Measurements from ENCODE around the gene HTR4. TPM values are rescaled to one million over a fixed set of nuclear protein-coding genes. Genes with fewer than 3 reads are reported as not detected.
A peak's percentile ranks its signal among the peaks of the same experiment; 100 is the strongest.

Gene HTR4
- total RNA-seq, 4 donors from 2014 or later = 0.34 to 1.6 TPM; not detected in 2

- no peaks in the 10 kb centered on the region for H3K4me1 ChIP-seq
- no peak overlapping the region for H3K27ac ChIP-seq
- WGBS = 64% methylated on average over 4 of the region's 4 CpGs
- TF ChIP-seq POLR2A (IDR thresholded peaks at IDR 0.05) = no peak
- TF ChIP-seq POLR2AphosphoS5 (IDR thresholded peaks at IDR 0.05) = no peak
- no peak for TF ChIP-seq CTCF (IDR thresholded peaks at IDR 0.05)
- no peak for TF ChIP-seq EP300 (IDR thresholded peaks at IDR 0.05)
- no peak overlapping the region for H3K4me3 ChIP-seq
- H3K36me3 ChIP-seq = no peaks in the 10 kb centered on the region
- no peaks in the 10 kb centered on the region for H3K27me3 ChIP-seq
- no peaks in the 10 kb centered on the region for H3K9me3 ChIP-seq
- DNase-seq (ENCODE audit: low spot score in 2 of 2) = no peak
Measured at GRCh38 chr5:148465381-148466235, 188.7 kb downstream of the HTR4 start.

GRCh38 chr5:148459669-148460068 is 194.7 kb downstream of the HTR4 start:
- 78% methylated on average over 1 of the region's 1 CpG for WGBS
- Histone ChIP-seq H3K9me3 (no peaks in the 10 kb centered on the region), H3K27me3 (no peaks in the 10 kb centered on the region)

GRCh38 chr5:148458036-148458888 is 196.1 kb downstream of the HTR4 start:
- WGBS = 86% methylated on average over 3 of the region's 3 CpGs

More at GRCh38 chr5:148459669-148460068, 194.7 kb downstream of the HTR4 start:
- Histone ChIP-seq H3K4me3 (no peak overlapping the region), H3K36me3 (no peaks in the 10 kb centered on the region), H3K27ac (no peak overlapping the region), H3K4me1 (no peaks in the 10 kb centered on the region)
- TF ChIP-seq EP300 (IDR thresholded peaks at IDR 0.05) (no peak), POLR2A (IDR thresholded peaks at IDR 0.05) (no peak), POLR2AphosphoS5 (IDR thresholded peaks at IDR 0.05) (no peak), CTCF (IDR thresholded peaks at IDR 0.05) (no peak)
- no peak for DNase-seq (ENCODE audit: low spot score in 2 of 2)

GRCh38 chr5:148457183-148457620 is 197.1 kb downstream of the HTR4 start:
- Histone ChIP-seq H3K27ac (no peak overlapping the region), H3K9me3 (no peaks in the 10 kb centered on the region), H3K4me3 (no peak overlapping the region), H3K36me3 (no peaks in the 10 kb centered on the region), H3K27me3 (no peaks in the 10 kb centered on the region), H3K4me1 (no peaks in the 10 kb centered on the region)
- no peak for DNase-seq (ENCODE audit: low spot score in 2 of 2)
- 31% methylated on average over 5 of the region's 5 CpGs for WGBS
- TF ChIP-seq CTCF (IDR thresholded peaks at IDR 0.05) = peak in 1 of 2 donors; percentile 9
- no peak for TF ChIP-seq POLR2AphosphoS5 (IDR thresholded peaks at IDR 0.05)

More at GRCh38 chr5:148458036-148458888, 196.1 kb downstream of the HTR4 start:
- Histone ChIP-seq H3K27me3 (no peaks in the 10 kb centered on the region), H3K27ac (no peak overlapping the region), H3K36me3 (no peaks in the 10 kb centered on the region), H3K4me1 (no peaks in the 10 kb centered on the region), H3K4me3 (no peak overlapping the region), H3K9me3 (no peaks in the 10 kb centered on the region)
- no peak for DNase-seq (ENCODE audit: low spot score in 2 of 2)
- TF ChIP-seq CTCF (IDR thresholded peaks at IDR 0.05) = no peak
- no peak for TF ChIP-seq EP300 (IDR thresholded peaks at IDR 0.05)
- TF ChIP-seq POLR2A (IDR thresholded peaks at IDR 0.05) = no peak
- no peak for TF ChIP-seq POLR2AphosphoS5 (IDR thresholded peaks at IDR 0.05)

GRCh38 chr5:148455185-148455584 is 199.1 kb downstream of the HTR4 start:
- Histone ChIP-seq H3K27ac (no peak overlapping the region), H3K27me3 (no peaks in the 10 kb centered on the region), H3K9me3 (no peaks in the 10 kb centered on the region), H3K36me3 (no peaks in the 10 kb centered on the region), H3K4me1 (no peaks in the 10 kb centered on the region), H3K4me3 (no peak overlapping the region)
- 66% methylated on average over 6 of the region's 6 CpGs for WGBS
- DNase-seq (ENCODE audit: low spot score in 2 of 2) = no peak
- TF ChIP-seq EP300 (IDR thresholded peaks at IDR 0.05) (no peak), POLR2AphosphoS5 (IDR thresholded peaks at IDR 0.05) (no peak), CTCF (IDR thresholded peaks at IDR 0.05) (no peak), POLR2A (IDR thresholded peaks at IDR 0.05) (no peak)
